Bone marrow (tissue), 2 donors: ENCODE data around the gene OR5A1.
"Not testable (repeated sequence)": the region's sequence is repeated elsewhere in the genome, so short reads cannot be mapped to it uniquely, and the experiment has no call there.

Experiments used
- DNase-seq, 2 donors: peaks; one replicate each; lab custom pipeline; 2025; lab: John Stamatoyannopoulos, UW

OR5A1 gene

DNA sequence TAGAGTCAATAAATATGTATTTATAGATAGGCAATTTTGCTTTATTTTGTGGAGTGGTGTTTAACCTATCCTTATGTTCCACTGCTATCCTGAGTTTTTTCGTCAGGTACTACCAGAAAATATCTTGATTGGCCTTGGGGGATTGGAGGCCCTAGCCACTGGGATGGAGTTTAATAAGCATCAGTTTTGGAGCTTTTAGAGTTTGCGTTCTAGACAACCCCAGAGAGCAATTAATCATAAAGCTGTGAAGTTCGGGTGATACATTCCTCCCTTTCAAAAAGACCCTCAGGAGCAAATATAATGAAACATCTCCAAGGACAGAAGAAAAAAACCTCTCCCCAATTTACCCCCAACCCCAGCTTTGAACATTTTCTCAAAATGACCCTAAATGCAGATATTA, at the start of gene OR5A1:
Gene OR5A1 (plus strand): TSS at position 301 of the 400 bp plus-strand sequence. CDS start 6,700 bp downstream, outside the sequence.
- DNase-seq: no peak

DNA sequence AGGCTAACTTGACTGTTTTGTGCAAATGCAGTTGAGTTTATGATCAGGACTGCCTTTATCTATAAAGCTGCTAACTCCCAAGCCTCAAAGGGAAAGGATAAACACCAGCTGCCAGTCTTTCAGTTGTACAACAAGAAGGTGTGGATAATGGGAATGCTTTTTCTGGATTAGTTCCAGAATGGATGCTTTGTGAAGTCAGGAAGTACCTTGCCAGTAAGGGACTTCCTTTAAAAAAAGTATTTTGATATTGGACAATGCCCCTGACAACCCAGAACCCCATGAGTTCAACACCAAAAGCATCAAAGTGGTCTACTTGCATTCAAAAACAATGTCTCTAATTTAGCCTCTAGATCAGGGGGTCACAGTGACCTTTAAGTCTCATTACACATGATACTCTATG, 42.1 kb upstream of the OR5A1 start:
- no peak for DNase-seq

DNA sequence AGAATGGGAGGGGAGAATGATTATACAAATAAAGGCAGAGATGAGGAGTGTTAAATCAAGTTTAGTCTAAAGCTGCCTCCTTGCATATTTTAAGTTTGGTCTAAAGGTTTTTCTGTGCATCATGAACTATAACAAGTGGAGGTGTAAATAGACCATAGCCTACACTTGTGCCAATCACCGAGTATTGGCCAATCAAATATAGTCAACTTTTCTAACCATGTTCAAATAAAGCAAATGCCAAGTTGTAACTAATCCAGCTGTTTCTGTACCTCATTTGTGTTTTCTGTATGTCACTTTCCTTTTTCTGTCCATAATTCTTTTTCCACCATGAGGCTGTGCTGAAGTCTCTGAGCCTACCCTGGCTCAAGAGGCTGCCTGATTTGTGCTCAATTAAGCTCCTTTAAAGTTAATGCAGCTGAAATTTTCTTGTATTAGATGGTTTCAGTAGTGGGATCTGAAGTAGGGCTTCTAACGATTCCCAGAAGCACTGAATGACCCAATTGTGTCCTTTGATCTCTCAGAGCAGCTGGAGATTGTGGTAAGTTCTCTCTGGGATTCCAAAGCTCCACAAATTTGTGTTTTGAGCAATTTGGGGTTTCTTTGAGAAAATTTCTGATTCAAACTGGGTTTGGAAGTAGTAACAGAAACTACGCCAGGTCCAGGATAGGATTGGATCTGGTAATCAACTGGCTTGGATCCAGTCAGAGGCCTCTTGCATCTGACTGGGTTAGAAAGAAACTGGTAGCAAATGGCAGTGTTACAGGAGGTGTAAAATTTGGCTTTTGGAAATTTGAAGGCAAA, 35.6 kb upstream of the OR5A1 start:
- no peak for DNase-seq

DNA sequence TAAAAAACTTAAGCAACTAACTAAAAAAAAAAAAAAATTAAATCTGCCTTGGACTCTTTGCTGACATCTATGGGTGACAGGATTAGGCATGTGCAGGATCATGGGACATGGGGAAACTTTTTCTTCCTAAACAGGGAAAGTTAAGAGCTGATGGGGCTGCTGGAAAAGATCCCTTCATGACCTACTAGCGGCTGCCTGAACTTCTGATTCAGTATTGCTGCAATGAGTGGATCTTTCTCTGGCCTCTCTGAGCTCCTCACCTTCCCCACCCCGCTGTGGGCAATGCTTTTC, 35.1 kb upstream of the OR5A1 start:
- DNase-seq: no peak

DNA sequence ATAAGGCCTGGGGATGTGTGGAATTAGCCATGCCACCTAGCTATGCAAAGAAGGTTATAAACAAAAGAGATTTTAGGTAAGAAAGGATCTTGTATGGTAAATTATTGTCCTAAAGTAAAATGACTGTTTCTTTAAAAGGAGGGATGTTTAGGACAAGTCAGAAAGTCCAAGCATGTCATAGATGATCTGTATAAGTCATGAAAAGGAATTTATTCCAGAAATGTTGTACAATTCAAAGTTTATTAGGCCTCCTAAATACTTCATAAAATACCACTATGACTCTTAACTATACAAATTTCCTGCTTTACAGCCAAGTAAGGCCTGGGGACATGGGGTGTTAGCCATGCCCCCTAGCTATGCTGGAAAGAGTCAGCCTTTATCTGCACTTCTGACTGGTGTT, 32.7 kb upstream of the OR5A1 start:
- DNase-seq: no peak

DNA sequence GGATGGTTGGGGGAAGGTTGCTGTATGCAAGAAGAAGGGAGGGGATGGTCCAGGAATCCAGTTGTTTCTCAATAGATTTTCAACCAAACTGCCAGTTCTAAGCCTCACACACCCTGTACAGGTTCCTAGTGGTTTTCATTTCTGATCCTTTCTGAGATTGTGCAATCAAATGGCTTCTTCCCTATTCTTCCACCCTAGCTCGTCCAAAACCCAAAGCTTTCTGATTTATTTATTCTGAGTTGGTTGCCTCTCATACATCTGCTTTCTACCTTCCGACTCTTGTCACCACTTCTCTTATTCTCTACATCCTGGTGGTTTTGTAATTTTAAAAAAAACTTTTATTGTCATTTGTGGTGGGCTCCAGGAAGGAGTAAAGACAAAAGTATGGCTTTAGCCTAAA, 22.6 kb upstream of the OR5A1 start:
- DNase-seq: peak in 1 of 2 donors; percentile 66

DNA sequence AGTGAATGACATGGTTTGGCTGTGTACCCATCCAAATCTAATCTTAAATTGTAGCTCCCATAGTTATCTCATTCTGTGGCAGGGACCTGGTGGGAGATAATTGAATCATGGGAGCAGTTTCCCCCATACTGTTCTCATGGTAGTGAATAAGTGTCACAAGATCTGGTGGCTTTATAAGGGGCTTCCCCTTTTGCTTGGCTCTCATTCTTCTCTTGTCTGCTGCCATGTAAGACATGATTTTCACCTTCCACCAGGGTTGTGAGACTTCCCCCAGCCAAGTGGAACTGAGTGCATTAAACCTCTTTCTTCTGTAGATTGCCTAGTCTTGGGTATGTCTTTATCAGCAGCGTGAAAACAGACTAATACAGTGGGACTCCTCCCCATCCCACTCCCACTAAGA, 21.2 kb upstream of the OR5A1 start:
- no peak for DNase-seq

DNA sequence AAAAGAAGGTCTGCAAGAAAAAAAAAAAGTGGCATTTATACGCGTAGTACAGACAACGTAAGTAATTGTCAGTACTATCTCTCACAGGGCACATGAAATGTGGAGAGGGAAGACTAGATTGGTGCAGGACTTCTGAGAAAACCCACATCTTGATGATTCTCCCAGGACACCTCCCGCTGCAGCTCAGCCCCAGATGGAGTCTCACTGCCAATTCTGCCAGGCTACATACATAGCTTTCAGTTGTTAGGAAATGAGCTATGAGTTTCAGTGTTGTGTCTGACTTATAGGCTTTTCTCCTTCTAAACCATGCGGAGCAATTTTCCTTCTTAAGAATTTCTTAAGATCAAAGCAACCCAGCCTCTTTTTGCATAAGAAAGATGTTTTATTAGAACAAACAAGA, 19.7 kb upstream of the OR5A1 start:
- DNase-seq: no peak

DNA sequence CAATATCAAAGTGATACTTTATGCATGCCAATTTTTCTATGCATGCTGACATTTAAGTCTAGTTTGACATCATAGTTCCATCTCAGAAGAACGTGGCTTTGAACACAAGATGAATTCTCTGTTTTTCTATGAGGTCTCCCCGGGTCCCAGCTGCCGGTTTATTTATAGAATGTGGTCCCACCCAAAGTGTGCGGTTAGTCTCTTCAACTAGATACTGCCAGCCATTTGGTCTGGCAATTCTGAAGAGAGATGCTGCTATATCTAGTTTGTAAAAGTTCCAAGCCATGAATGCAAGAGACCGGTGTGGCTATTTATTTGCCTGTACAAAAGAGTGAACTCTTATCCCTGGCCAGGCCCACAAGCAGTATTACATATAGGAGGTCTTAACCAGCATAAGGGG, 19.2 kb upstream of the OR5A1 start:
- no peak for DNase-seq

DNA sequence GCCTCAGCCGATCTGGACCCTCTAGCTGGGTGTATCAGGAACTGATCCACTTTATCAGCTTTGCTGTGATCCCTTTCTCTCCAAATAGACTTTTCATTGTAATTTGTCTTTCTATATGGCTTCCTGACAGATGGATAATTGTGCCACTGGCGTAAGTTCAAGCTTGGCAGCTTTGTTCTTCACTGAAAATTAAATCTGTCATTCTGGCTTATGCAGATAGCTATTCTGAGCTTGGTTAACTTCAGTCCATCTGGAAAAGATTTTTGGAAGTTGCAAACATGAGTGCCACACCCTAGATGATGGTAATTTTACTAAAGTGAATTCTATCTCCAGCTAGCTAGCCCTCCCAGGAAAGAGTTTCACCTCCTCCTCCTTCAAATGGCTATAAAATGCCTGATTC, 18.1 kb upstream of the OR5A1 start:
- no peak for DNase-seq

DNA sequence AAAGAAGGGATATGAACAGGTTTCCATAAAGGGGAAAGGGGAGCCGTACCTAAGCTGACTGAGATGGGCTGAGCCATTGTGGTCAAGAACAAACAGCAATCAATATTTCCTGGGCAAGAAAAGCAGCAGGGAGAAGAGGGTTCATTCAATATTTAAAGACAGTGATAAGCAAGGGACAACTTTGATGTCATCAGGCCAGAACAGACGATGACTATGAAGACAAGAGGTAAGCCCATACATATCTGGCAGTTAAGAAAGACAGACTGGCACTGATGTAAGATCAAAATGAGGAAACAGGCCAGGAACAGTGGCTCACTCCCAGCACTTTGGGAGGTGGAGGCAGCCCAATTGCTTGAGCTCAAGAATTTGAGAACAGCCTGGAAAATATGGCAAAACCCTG, 12.4 kb upstream of the OR5A1 start:
- DNase-seq: no peak

DNA sequence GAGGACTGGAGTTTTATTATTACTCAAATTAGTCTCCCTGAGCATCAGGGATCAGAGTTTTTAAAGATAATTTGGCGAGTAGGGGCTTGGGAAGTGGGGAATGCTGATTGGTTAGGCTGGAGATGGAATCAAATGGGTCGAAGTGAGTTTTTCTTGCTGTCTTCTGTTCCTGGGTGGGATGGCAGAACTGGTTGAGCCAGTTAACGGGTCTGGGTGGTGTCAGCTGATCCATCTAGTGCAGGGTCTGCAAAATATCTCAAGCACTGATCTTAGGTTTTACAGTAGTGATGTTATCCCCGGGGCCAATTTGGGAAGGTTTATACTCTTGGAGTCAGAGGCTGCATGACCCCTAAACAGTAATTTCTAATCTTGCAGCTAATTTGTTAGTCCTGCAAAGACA, 11.1 kb upstream of the OR5A1 start:
- DNase-seq: no peak

DNA sequence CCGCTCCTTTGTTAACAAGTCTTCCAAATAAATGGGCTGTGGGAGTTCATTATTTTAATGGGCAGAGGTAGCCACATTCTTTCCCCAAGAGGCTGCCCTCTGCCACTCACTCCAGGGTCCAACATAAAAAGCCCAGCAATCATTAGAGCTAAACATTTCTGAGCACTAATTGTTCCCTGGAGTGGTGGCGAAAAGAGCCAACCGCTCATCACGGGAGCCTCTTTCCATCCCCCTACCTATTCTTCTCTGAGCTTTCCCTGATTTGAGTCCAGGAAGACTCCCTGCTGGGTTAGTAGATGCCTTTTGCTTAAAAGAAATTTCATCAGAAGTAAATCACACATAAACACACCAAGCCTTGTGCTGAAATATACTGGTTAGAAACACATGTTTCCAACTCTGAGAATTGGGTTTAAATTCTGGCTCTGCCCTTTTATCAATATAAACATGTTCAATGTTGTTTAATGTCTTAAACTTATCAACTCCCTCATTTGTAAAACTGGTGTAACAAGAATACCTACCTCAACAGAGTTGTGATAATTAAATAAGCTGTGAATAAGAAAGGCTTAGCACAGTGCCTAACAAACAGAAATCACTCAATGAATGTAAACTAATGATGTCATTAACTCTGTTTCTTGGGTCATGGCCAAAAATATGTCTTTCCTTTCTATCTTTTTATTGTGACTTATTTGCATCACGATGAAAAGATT, 9.8 kb upstream of the OR5A1 start, which contains the start of gene OR5A2:
Gene OR5A2 (minus strand): TSS at position 53 of the 707 bp plus-strand sequence. CDS start 3,460 bp downstream, outside the sequence.
- no peak for DNase-seq

DNA sequence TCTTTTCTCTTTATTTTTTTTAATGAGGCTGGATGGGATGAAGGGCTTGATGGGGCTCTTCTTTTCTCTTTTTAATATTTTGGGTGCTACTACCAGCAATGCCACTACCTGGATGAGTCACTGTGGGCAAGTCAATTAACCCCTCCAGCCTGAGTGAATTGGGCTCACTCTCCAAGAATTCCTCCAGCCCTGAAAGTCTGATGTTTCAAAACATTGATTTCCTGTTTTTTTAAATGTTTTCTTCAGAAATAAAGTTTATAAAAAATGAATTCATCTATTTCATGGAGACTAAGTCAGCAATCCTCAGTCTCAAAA, 9.2 kb upstream of the OR5A1 start:
- no peak for DNase-seq

DNA sequence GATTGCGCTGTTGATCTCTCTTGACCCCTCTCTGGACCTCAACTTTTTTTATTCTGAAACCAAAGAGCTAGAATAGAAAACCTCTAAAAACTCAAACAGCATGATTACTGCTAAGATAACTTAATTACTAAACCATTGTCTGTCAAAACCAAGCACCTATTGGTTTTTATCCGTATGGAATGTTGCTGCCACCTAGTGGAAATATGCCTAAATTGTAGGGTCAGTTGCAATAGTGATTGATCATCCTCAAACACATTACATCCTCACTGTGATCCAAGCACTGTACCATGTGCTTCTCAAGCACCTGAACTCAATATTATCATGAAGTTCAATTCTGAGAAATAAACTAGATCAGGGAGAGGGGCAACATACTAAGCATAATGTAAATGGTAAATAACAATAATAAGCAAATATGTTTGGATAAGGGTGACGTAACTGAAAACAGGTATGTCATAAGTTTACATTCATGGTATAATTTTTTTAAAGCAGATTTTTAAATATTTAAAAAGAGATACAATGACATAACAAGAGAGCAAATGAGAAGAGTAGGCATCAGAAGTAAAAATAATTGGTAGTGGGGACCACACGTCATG, 6.2 kb upstream of the OR5A1 start:
- DNase-seq: peak in 1 of 2 donors; percentile 43

DNA sequence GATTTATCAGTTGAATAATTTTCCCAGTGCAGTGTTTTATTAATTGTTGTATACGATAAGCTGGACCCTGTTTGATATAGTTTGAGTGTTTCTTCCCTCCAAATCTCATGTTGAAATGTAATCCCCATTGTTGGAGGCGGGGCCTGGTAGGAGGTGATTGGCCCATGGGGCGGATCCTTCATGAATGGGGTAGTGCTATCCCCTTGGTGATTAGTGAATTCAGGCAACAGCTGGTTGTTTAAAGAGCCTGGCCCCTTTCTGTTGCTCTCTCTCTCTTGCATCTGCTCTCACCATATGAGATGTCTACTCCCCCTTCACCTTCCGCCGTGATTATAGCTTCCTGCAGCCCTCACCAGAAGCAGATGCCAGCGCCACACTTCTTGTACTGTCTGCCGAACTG, 1.5 kb downstream of the OR5A1 start:
- DNase-seq: no peak

DNA sequence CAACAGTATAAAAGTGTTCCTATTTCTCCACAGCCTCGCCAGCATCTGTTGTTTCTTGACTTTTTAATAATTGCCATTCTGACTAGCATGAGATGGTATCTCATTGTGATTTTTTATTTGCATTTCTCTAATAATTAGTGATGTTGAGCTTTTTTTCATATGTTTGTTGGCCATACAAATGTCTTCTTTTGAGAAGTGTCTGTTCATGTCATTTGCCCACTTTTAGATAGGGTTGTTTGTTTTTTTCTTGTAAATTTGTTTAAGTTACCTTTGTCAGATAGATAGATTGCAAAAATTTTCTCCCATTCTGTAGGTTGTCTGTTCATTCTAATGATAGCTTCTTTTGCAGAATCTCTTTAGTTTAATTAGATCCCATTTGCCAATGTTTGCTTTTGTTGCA, 9.4 kb downstream of the OR5A1 start:
- not testable (repeated sequence) for DNase-seq

DNA sequence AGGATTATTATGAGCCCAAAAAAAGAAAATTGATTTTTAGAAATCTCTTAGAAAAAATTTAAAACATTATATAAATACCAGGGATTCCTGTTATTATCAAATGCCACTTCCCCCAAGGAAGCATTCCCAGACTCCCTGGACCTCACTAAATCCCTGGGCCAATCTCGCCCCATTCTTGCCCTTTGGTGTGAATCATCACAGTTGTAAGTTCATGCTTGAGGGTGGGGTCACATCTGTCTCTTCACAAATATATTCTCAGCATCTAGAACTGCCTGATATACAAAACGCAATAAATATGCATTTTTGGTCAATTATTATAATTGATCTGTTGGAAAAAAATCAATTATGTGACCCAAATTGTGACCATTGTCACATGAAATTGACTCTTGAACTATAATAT, 12.2 kb downstream of the OR5A1 start:
- DNase-seq: no peak

DNA sequence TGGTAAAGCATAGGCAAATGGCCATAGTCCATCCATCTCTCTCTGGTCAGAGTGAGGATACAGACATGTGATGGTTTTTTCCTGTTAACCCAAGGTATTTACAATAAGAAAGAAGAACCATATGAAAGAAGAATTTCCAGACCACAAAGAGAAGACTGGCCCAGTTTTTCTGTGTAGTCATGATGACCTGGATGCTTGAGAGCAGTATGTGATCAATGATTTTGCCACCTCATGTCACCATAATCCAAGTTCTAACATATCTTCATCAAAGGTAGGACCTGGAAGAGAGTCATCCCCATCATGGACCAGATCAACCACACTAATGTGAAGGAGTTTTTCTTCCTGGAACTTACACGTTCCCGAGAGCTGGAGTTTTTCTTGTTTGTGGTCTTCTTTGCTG, 20.4 kb downstream of the OR5A1 start, which contains the start of gene OR4D6:
Gene OR4D6 (plus strand): TSS at position 301 of the 400 bp plus-strand sequence. CDS start 0 bp downstream, at position 301.
- no peak for DNase-seq

DNA sequence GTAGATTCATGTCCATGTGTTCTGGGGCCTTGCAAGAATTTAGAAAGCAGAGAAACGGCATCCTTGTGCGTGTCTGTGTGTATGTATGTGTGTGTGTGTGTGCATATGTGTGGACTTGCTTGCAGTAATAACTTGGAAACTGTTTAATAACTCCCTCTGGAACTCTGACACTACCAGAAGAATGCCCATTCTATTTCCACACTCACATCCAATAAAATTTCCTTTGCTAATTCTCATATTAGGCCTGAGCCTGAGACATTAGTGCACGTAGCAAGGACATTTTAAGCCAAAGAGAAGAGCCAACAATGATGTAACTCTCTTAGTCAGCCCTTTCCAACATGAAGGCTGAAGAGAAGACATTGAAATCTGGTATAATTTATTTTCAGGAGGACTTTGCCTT, 23.6 kb downstream of the OR5A1 start:
- DNase-seq: no peak

DNA sequence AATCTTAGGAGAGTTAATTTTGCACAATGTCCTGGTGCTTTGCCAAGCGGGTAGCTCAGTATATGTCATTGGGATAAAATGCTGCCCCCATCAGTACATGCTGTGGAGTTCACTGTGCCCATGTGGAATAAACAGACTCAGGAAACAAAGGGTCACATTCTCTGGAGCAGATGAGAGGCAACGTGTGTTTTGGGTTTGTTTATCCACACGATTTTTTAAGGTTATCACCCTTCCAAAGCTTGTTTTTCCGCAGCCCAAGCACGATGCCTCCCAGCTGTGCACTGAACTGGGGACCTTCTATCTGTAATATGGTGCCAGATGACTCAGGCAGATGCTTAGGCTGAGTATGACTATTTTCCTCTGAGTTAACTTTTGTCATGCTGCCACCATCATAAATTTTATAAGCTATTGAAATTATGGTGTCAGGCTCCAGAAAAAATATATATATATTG, 26.9 kb downstream of the OR5A1 start:
- no peak for DNase-seq

DNA sequence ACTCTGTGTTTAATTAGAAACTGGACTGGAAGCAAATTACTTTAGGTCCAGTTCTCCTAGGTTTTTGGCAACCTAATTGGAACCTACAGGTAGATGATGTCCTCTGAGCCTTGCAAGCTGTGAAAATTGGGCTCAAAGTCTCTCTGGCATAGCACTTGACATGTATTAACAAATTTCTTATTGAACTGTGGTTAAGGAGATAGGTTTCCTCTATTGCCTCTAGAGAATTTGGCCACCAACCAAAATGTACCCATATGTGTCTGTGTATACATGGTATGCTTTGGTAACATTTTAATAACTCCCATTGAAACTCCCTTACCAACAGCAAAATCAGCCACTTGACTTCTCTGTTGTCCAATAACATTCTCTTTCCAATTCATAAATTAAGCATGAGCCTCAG, 36.7 kb downstream of the OR5A1 start, which contains the start of gene OR4D10:
Gene OR4D10 (plus strand): TSS at position 301 of the 400 bp plus-strand sequence. CDS start 4,115 bp downstream, outside the sequence.
- no peak for DNase-seq

DNA sequence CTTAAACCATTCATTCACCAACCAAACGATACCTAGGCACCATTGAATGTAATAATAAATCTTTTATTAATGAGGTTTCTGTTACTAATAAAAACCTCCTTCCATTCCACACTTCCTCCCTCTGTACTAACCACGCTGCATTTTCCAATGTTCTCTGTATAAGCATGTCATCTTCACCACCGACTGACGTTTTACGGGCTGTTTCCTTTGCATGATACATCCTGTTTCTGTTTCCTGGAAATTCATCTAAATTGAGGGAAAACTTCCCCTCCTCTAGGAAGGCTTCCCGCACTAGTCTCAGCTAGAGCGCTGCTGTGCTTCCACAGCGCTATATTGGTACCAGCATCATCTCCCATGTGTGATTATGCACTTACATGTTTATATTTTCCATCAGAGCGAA, 38.9 kb downstream of the OR5A1 start:
- DNase-seq: no peak
